ENCODE results near the gene DENND1A. TPM values are rescaled to one million over a fixed set of nuclear protein-coding genes. Genes with fewer than 3 reads are reported as not detected.

Gene DENND1A
- polyA plus RNA-seq, 2 of the 4 experiments (the other 2 are of a cell fraction) = 15.1 to 21.9 TPM

GRCh38 chr9:123739902-123740301 is 190.0 kb downstream of the DENND1A start:
- no peaks in the 10 kb centered on the region for H3K4me1 ChIP-seq
- WGBS (ENCODE audit: missing lambda C conversion rate) = 83% methylated on average over 2 of the region's 2 CpGs
- H3K27ac ChIP-seq = no peak overlapping the region
- no peak overlapping the region for H3K4me3 ChIP-seq
- ChIA-PET POLR2A (no interaction called here), CTCF (interaction anchor here (0.6 kb wide), 1 partner anchor 120 kb away, joined by 3 read pairs; no protein-coding TSS in a partner anchor)
- FAIRE-seq (no peak), DNase-seq (ENCODE audit: low read depth in 1 of 2, low spot score in 1 of 2) (no peak), ATAC-seq (no peak)
- H3K4me2 ChIP-seq = no peak overlapping the region
- H3K9me3 ChIP-seq = no peaks in the 10 kb centered on the region
- TF ChIP-seq CEBPB (IDR thresholded peaks at IDR 0.05) = peak; percentile 58 to 82; a peak in 2 of 4 replicates
- no peak for TF ChIP-seq EHF (CRISPR knock-in tag; IDR thresholded peaks at IDR 0.05)

DNA sequence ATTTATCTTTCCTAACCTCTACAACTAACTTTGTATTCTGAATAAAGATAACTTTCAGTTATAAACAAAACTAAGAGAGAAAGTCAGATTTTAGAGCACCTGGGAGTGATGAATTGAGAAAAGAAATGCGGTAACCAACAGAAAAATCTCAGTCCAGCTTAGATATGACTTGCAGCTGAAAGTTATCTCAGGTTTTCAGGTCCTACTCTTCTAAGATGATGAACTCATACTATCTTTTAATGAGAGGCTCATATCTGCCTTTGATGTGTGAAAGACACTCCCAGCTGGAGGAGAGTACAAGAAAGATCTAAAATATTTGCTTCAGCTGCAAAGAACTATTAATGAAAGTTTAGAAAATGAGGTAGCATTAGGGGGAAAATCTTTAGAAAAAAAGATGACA is 190.5 kb downstream of the DENND1A start:
- POLR2A ChIA-PET = no interaction called here

DNA sequence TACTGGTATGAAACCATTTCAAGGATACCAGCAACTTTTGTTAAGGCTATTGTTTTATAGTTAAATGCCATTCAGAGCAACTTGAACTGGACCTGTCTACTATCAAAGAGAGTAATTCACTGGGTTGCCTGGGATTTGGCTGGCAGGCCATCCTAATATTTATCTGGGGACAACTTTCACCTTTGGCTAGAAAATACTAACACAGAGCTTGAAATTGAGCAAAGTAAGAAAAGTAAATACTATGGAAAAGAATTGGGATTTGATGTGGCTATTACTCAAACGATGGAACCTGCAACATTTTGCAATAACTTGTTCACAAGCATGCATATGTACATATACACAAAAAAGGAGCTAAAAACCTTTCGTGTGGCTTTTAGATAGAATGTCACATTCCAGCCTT is 191.3 kb downstream of the DENND1A start:
- H3K27ac ChIP-seq = no peak overlapping the region
- TF ChIP-seq EP300 (IDR thresholded peaks at IDR 0.05) = no peak
- TF ChIP-seq, protein P1, sequence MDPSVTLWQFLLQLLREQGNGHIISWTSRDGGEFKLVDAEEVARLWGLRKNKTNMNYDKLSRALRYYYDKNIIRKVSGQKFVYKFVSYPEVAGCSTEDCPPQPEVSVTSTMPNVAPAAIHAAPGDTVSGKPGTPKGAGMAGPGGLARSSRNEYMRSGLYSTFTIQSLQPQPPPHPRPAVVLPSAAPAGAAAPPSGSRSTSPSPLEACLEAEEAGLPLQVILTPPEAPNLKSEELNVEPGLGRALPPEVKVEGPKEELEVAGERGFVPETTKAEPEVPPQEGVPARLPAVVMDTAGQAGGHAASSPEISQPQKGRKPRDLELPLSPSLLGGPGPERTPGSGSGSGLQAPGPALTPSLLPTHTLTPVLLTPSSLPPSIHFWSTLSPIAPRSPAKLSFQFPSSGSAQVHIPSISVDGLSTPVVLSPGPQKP (IDR thresholded peaks at IDR 0.05; ENCODE audit: low read depth, low read length) = no peak
- ATAC-seq = no peak
- H3K4me3 ChIP-seq = no peak overlapping the region
- H3K9me3 ChIP-seq = no peaks in the 10 kb centered on the region
- no peak overlapping the region for H3K4me2 ChIP-seq
- POLR2A ChIA-PET = no interaction called here
- no peak for FAIRE-seq
- no peak for DNase-seq (ENCODE audit: low read depth in 1 of 2, low spot score in 1 of 2)
- CTCF ChIA-PET = interaction anchor here (0.6 to 1.2 kb wide), 3 partner anchors 10 to 100 kb away, joined by 3 to 5 read pairs (median 3); no protein-coding TSS in a partner anchor
- 67% methylated on average over 2 of the region's 2 CpGs for WGBS (ENCODE audit: missing lambda C conversion rate)
- no peaks in the 10 kb centered on the region for H3K4me1 ChIP-seq

More for the DNA sequence above, 190.5 kb downstream of the DENND1A start:
- WGBS (ENCODE audit: missing lambda C conversion rate) = 92% methylated on average over 1 of the region's 1 CpG
- Histone ChIP-seq H3K27ac (no peak overlapping the region), H3K4me1 (no peaks in the 10 kb centered on the region), H3K4me3 (no peak overlapping the region), H3K9me3 (no peaks in the 10 kb centered on the region), H3K4me2 (no peak overlapping the region)
- ATAC-seq (no peak), FAIRE-seq (no peak), DNase-seq (ENCODE audit: low read depth in 1 of 2, low spot score in 1 of 2) (no peak)
- TF ChIP-seq CBX2 (IDR thresholded peaks at IDR 0.05; ENCODE audit: borderline replicate concordance, low read depth) (no peak), BHLHE40 (IDR thresholded peaks at IDR 0.05; ENCODE audit: low read depth, low read length) (no peak), EP300 (IDR thresholded peaks at IDR 0.05) (no peak), ESRRA (IDR thresholded peaks at IDR 0.05; ENCODE audit: borderline replicate concordance, low read length) (no peak), RAD21 (conservative IDR thresholded peaks at IDR 0.05 in 1 of 2, IDR thresholded peaks at IDR 0.05 in 1 of 2) (no peak), CHD2 (IDR thresholded peaks at IDR 0.05; ENCODE audit: low read length, partially characterized antibody) (no peak)
- CTCF ChIA-PET = interaction anchor here (0.6 to 1.2 kb wide), 2 partner anchors 9 to 15 kb away, joined by 3 to 5 read pairs; no protein-coding TSS in a partner anchor

- no peak for DNase-seq (ENCODE audit: low read depth in 1 of 2, low spot score in 1 of 2)
- no peak for FAIRE-seq
- Histone ChIP-seq H3K4me1 (no peaks in the 10 kb centered on the region), H3K4me2 (no peak overlapping the region), H3K27ac (no peak overlapping the region), H3K4me3 (no peak overlapping the region), H3K9me3 (no peaks in the 10 kb centered on the region)
- ChIA-PET CTCF (interaction anchor here (1.1 to 2.3 kb wide), 3 partner anchors 11 to 305 kb away, joined by 3 to 7 read pairs (median 4); no protein-coding TSS in a partner anchor), POLR2A (no interaction called here)
- WGBS (ENCODE audit: missing lambda C conversion rate) = 90% methylated on average over 4 of the region's 4 CpGs
- no peak for ATAC-seq
- no peak for TF ChIP-seq HEYL (CRISPR knock-in tag; IDR thresholded peaks at IDR 0.05)
- TF ChIP-seq, protein P1 (IDR thresholded peaks at IDR 0.05; ENCODE audit: low read depth, low read length) = no peak
- TF ChIP-seq EHMT2 (IDR thresholded peaks at IDR 0.05; ENCODE audit: low read depth) = no peak
- TF ChIP-seq CHD2 (IDR thresholded peaks at IDR 0.05; ENCODE audit: low read length, partially characterized antibody) = no peak
- TF ChIP-seq NPAS2 (CRISPR knock-in tag; IDR thresholded peaks at IDR 0.05; ENCODE audit: borderline replicate concordance) = no peak
- no peak for TF ChIP-seq FOSB (CRISPR knock-in tag; IDR thresholded peaks at IDR 0.05)
- TF ChIP-seq, protein P2, sequence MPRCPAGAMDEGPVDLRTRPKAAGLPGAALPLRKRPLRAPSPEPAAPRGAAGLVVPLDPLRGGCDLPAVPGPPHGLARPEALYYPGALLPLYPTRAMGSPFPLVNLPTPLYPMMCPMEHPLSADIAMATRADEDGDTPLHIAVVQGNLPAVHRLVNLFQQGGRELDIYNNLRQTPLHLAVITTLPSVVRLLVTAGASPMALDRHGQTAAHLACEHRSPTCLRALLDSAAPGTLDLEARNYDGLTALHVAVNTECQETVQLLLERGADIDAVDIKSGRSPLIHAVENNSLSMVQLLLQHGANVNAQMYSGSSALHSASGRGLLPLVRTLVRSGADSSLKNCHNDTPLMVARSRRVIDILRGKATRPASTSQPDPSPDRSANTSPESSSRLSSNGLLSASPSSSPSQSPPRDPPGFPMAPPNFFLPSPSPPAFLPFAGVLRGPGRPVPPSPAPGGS (IDR thresholded peaks at IDR 0.05) = no peak
- no peak for TF ChIP-seq MAZ (IDR thresholded peaks at IDR 0.05; ENCODE audit: borderline replicate concordance, low read depth, low read length)
- no peak for TF ChIP-seq TFCP2L1 (CRISPR knock-in tag; IDR thresholded peaks at IDR 0.05)
- TF ChIP-seq ATOH8 (CRISPR knock-in tag; IDR thresholded peaks at IDR 0.05; ENCODE audit: low read depth) = no peak
- no peak for TF ChIP-seq MYC (IDR thresholded peaks at IDR 0.05; ENCODE audit: borderline replicate concordance, low read length)
- no peak for TF ChIP-seq NFE2L2 (conservative IDR thresholded peaks at IDR 0.05; ENCODE audit: low read length)
- TF ChIP-seq CTCF (IDR thresholded peaks at IDR 0.05) = no peak
- no peak for TF ChIP-seq SREBF2 (IDR thresholded peaks at IDR 0.05)
- no peak for TF ChIP-seq ZSCAN20 (CRISPR knock-in tag; IDR thresholded peaks at IDR 0.05)
- TF ChIP-seq HOXB13 (CRISPR knock-in tag; IDR thresholded peaks at IDR 0.05; ENCODE audit: low read depth) = no peak
- TF ChIP-seq FOSL2 (IDR thresholded peaks at IDR 0.05) = no peak
- no peak for TF ChIP-seq FOSL2 (CRISPR knock-in tag; IDR thresholded peaks at IDR 0.05)
These were observed 194.6 kb downstream of the DENND1A start for GRCh38 chr9:123735376-123735775.
